MM.1S (cell line): ENCODE data around the gene KCNQ1.

Source experiments
- DNase-seq: peaks from one replicate; pipeline ENCODE4 v3.0.0-alpha.2; 2015
- H2AFZ ChIP-seq: fragments of 300-600 bp; sonication (generic); 2 replicates; pipeline ENCODE4 v1.6.0; 2016; ENCODE audit warnings: antibody characterized with exemption, low read length
- H3F3A ChIP-seq: fragments of 300-600 bp; sonication (generic); 2 replicates; pipeline ENCODE4 v1.6.1; 2016; ENCODE audit warnings: mild to moderate bottlenecking, antibody characterized with exemption, low read length, moderate library complexity, mixed read lengths; ENCODE audit not compliant: insufficient read depth
- H3K27ac ChIP-seq: fragments of 300-600 bp; sonication (generic); 2 replicates; pipeline ENCODE4 v1.5.1; 2016; ENCODE audit warnings: mild to moderate bottlenecking, low read length
- H3K27me3 ChIP-seq: fragments of 300-600 bp; sonication (generic); replicated peaks from 2 replicates; pipeline ENCODE4 v1.6.0; 2016; ENCODE audit warnings: low read length; ENCODE audit not compliant: insufficient read depth
- H3K36me3 ChIP-seq: fragments of 300-600 bp; sonication (generic); replicated peaks from 2 replicates; pipeline ENCODE4 v1.6.1; 2016; ENCODE audit warnings: mild to moderate bottlenecking, low read length, mixed read lengths; ENCODE audit not compliant: insufficient read depth
- H3K4me1 ChIP-seq: fragments of 300-600 bp; sonication (generic); 2 replicates; pipeline ENCODE4 v1.6.1; 2016; ENCODE audit warnings: low read length, mixed read lengths
- H3K4me2 ChIP-seq: fragments of 300-600 bp; sonication (generic); 2 replicates; pipeline ENCODE4 v1.6.0; 2016; ENCODE audit warnings: low read depth, low read length
- H3K4me3 ChIP-seq: fragments of 300-600 bp; sonication (generic); 2 replicates; pipeline ENCODE4 v1.5.1; 2016; ENCODE audit warnings: low read length, mixed read lengths
- H3K79me2 ChIP-seq: fragments of 300-600 bp; sonication (generic); 2 replicates; pipeline ENCODE4 v1.6.1; 2016; ENCODE audit warnings: mixed run types, low read length, mixed read lengths
- H3K9ac ChIP-seq: fragments of 300-600 bp; sonication (generic); 2 replicates; pipeline ENCODE4 v1.6.1; 2016; ENCODE audit warnings: low read length, mixed read lengths
- H3K9me2 ChIP-seq: fragments of 300-600 bp; sonication (generic); replicated peaks from 2 replicates; pipeline ENCODE4 v1.6.1; 2016; ENCODE audit warnings: mild to moderate bottlenecking, low read length, mixed read lengths; ENCODE audit not compliant: insufficient read depth
- H3K9me3 ChIP-seq: fragments of 300-600 bp; sonication (generic); replicated peaks from 2 replicates; pipeline ENCODE4 v1.6.1; 2016; ENCODE audit warnings: mild to moderate bottlenecking, low read length, mixed read lengths; ENCODE audit not compliant: insufficient read depth
- H4K20me1 ChIP-seq: fragments of 300-600 bp; sonication (generic); 2 replicates; pipeline ENCODE4 v1.6.1; 2016; ENCODE audit warnings: mild to moderate bottlenecking, low read length, moderate library complexity, mixed read lengths; ENCODE audit not compliant: insufficient read depth
- EZH2 ChIP-seq: fragments of 300-600 bp; sonication (generic); optimal IDR thresholded peaks from 2 replicates; pipeline ENCODE3; 2017; ENCODE audit warnings: low read depth, mild to moderate bottlenecking, antibody characterized with exemption, low read length, mixed read lengths
- EZH2phosphoT487 ChIP-seq: fragments of 300-600 bp; sonication (generic); IDR thresholded peaks from 2 replicates; pipeline ENCODE4 v1.6.1; 2018; ENCODE audit warnings: antibody characterized with exemption, low read length
- TF ChIP-seq, protein P1 (sequence below): fragments of 300-600 bp; sonication (generic); IDR thresholded peaks from 2 replicates; pipeline ENCODE4 v1.5.1; 2016; ENCODE audit warnings: antibody characterized with exemption, low read length, mixed read lengths

The KCNQ1 gene

DNA sequence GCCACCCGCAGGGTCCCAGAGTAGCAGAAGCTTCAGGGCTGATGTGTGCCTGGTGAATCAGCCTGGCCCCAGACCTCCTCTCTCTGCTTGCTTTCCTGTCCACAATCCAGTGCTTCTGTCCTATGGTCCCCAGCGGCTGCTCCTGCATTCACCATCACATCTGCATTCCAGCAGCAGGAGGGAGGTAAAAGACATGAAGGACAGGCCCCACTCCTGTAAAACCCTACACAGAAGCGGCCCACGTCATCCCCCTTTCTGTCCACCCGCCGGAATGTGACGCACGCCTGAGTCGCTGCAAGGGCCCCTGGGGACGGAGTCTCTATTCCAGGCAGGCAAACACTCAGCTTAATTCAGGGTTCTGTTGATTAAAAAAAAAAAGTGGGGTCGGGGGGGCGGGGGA lies 382.4 kb downstream of the KCNQ1 start:
- no peak overlapping the region for H2AFZ ChIP-seq
- H3K27ac ChIP-seq, result no peak overlapping the region
- H3K9me3 ChIP-seq, result no peaks in the 10 kb centered on the region
- H3K36me3 ChIP-seq, result no peaks in the 10 kb centered on the region
- no peak overlapping the region for H3K4me3 ChIP-seq
- H3K4me2 ChIP-seq, result no peak overlapping the region
- H3K9me2 ChIP-seq, result no peaks in the 10 kb centered on the region
- H3F3A ChIP-seq, result no peaks in the 10 kb centered on the region
- no peaks in the 10 kb centered on the region for H3K27me3 ChIP-seq
- H4K20me1 ChIP-seq, result no peaks in the 10 kb centered on the region
- no peaks in the 10 kb centered on the region for H3K79me2 ChIP-seq
- H3K9ac ChIP-seq, result no peak overlapping the region
- DNase-seq, result no peak
- no peaks in the 10 kb centered on the region for H3K4me1 ChIP-seq
- TF ChIP-seq, protein P1, sequence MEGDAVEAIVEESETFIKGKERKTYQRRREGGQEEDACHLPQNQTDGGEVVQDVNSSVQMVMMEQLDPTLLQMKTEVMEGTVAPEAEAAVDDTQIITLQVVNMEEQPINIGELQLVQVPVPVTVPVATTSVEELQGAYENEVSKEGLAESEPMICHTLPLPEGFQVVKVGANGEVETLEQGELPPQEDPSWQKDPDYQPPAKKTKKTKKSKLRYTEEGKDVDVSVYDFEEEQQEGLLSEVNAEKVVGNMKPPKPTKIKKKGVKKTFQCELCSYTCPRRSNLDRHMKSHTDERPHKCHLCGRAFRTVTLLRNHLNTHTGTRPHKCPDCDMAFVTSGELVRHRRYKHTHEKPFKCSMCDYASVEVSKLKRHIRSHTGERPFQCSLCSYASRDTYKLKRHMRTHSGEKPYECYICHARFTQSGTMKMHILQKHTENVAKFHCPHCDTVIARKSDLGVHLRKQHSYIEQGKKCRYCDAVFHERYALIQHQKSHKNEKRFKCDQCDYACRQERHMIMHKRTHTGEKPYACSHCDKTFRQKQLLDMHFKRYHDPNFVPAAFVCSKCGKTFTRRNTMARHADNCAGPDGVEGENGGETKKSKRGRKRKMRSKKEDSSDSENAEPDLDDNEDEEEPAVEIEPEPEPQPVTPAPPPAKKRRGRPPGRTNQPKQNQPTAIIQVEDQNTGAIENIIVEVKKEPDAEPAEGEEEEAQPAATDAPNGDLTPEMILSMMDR, result no peak
- TF ChIP-seq EZH2phosphoT487, result no peak
- TF ChIP-seq EZH2, result no peak

DNA sequence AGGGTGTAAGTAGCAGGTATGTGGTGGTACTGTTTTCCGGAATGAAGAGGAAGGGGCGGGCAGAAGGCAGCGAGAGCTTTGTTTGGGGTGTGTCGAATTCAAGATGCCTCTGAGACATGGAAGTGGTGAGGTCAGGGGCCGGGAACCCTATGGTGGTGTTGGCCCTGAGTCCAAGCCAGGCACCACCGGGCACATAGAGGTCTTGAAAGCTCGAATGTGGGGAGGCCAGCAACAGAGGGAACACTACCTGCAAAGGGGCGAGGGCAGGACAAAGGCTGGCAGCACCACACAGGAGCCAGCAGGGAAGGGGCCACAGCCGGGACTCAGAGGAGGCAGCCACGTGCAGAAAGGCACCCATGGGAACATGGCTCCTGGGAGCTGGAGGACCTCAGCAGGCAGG lies 383.0 kb downstream of the KCNQ1 start:
- H3K36me3 ChIP-seq, result no peaks in the 10 kb centered on the region
- H3K9me3 ChIP-seq, result no peaks in the 10 kb centered on the region
- no peak overlapping the region for H3K4me2 ChIP-seq
- no peak overlapping the region for H2AFZ ChIP-seq
- no peaks in the 10 kb centered on the region for H3K27me3 ChIP-seq
- no peaks in the 10 kb centered on the region for H3K4me1 ChIP-seq
- no peak for DNase-seq
- no peak overlapping the region for H3K27ac ChIP-seq
- TF ChIP-seq EZH2 (no peak), EZH2phosphoT487 (no peak)
- TF ChIP-seq, protein P1, result no peak
- no peaks in the 10 kb centered on the region for H3K79me2 ChIP-seq
- H4K20me1 ChIP-seq, result no peaks in the 10 kb centered on the region
- no peak overlapping the region for H3K4me3 ChIP-seq
- H3F3A ChIP-seq, result no peaks in the 10 kb centered on the region
- H3K9me2 ChIP-seq, result no peaks in the 10 kb centered on the region
- H3K9ac ChIP-seq, result no peak overlapping the region

DNA sequence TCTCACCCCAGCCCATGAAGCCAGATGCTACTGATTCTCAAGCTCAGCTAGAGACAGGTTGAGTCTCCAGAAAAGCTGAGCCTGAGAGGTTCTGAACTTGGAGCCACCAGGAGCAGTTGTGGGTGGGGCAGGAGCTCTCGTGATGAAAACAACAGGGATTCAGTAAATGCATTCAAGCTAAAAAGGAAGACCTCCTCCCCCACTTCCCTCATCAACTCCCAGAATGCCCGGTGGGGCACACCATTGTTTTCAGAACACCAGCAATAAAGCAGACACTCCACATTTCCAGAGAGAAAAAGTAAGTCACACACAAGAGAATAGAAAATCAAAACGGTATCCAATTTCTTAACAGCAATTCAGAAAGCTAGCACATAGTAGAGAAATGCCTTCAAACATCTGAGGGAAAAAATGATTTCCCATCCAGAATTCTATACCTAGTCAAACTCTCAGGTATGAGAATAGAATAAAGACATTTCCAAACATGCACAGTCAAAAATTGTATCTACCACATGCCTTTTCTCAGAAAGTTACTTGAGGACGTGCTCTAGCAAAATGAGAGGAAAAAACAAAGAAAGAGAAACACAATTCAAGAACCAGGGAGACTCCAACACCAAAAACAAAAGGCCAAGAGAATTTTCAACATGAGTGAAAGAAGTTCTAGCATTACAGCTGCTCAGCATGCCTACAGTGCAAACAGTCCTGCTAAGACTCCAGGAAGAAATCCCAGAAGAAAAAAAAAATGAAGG lies 383.9 kb downstream of the KCNQ1 start:
- H2AFZ ChIP-seq, result no peak overlapping the region
- no peaks in the 10 kb centered on the region for H3K79me2 ChIP-seq
- no peak overlapping the region for H3K4me2 ChIP-seq
- TF ChIP-seq, protein P1, result no peak
- TF ChIP-seq EZH2, result no peak
- TF ChIP-seq EZH2phosphoT487, result no peak
- no peak overlapping the region for H3K9ac ChIP-seq
- no peaks in the 10 kb centered on the region for H3K27me3 ChIP-seq
- no peaks in the 10 kb centered on the region for H3K9me3 ChIP-seq
- H3F3A ChIP-seq, result no peaks in the 10 kb centered on the region
- H3K27ac ChIP-seq, result no peak overlapping the region
- H3K4me3 ChIP-seq, result no peak overlapping the region
- no peaks in the 10 kb centered on the region for H3K36me3 ChIP-seq
- H3K9me2 ChIP-seq, result no peaks in the 10 kb centered on the region
- no peaks in the 10 kb centered on the region for H3K4me1 ChIP-seq
- no peak for DNase-seq
- no peaks in the 10 kb centered on the region for H4K20me1 ChIP-seq
